Upper lobe of left lung (tissue), 6 donors: ENCODE results near the gene RHOB. TPM values are rescaled to one million over a fixed set of nuclear protein-coding genes. Genes with fewer than 3 reads are reported as not detected.

Source experiments
- ATAC-seq, 2 donors: fragments of 200-7000 bp; cut with Tn5 transposase; one replicate each; pipeline ENCODE4 v1.9.1; 2022; ENCODE audit warnings: mild to moderate bottlenecking in 2 of 2, moderate library complexity in 2 of 2; ENCODE audit not compliant: low FRiP score in 2 of 2
- DNase-seq, 2 donors: peaks; one replicate each; pipeline ENCODE4 v3.0.0-alpha.2; 2019 to 2020
- H3K27ac ChIP-seq, 4 donors: fragments of 200-600 bp; sonication (generic); one replicate each; pipeline ENCODE4 v1.5.1; 2016 to 2019
- H3K27me3 ChIP-seq, 4 donors: fragments of 200-600 bp; sonication (generic); one replicate each; pipeline ENCODE4 v1.5.1; 2017 to 2019
- H3K36me3 ChIP-seq, 4 donors: fragments of 200-600 bp; sonication (generic); one replicate each; pipeline ENCODE4 v1.5.1; 2016 to 2019
- H3K4me1 ChIP-seq, 4 donors: fragments of 200-600 bp; sonication (generic); one replicate each; pipeline ENCODE4 v1.5.1; 2018 to 2019
- H3K4me3 ChIP-seq, 4 donors: fragments of 200-600 bp; sonication (generic); one replicate each; pipeline ENCODE4 v1.5.1; 2017 to 2019; ENCODE audit warnings: mild to moderate bottlenecking in 2 of 4, moderate library complexity in 1 of 4
- H3K9me3 ChIP-seq, 4 donors: fragments of 200-600 bp; sonication (generic); one replicate each; pipeline ENCODE4 v1.5.1; 2018 to 2019
- EP300 ChIP-seq, 4 donors: sonication (generic); formaldehyde crosslinking; IDR thresholded peaks; one replicate each; pipeline ENCODE4 v1.5.1; 2017; ENCODE audit warnings: antibody characterized with exemption in 4 of 4, control low read depth in 2 of 4
- POLR2A ChIP-seq, 4 donors: fragments of 450-650 bp; IDR thresholded peaks; one replicate each; pipeline ENCODE4 v1.5.1; 2016 to 2017; ENCODE audit warnings: antibody characterized with exemption in 4 of 4, mild to moderate bottlenecking in 2 of 4
- POLR2AphosphoS5 ChIP-seq, 2 donors: sonication (generic); formaldehyde crosslinking; IDR thresholded peaks; one replicate each; pipeline ENCODE4 v1.5.1; 2017; ENCODE audit warnings: antibody characterized with exemption in 2 of 2
- WGBS, 2 donors: methylation state at CpG; one replicate each; pipeline ENCODE4 v1.1.5; 2017 to 2018; 5-methylcytosine and 5-hydroxymethylcytosine counted together
- total RNA-seq, 6 donors: library from RNA; depleted of rRNA in 4 of 6; stranded (reverse); fragments of >200 nt in 4 of 6; gene quantifications; one replicate each; pipeline versions ENCODE4 v1.1.0 to v1.2.1, GENCODE V29; 2016 to 2021
- TF ChIP-seq, protein P1 (sequence below), 6 experiments: fragments of 450-650 bp in 4 of 6; fragments of 200-600 bp in 2 of 6; sonication (generic) in 2 of 6; IDR thresholded peaks; one replicate each; pipeline ENCODE4 v1.5.1; 2016 to 2019; ENCODE audit warnings: antibody characterized with exemption in 6 of 6
- donor health status: DM: no; HTN: no; CAD: no; lungs with moderate emphysema.
- donor health status: DM: no; HTN: yes; CAD: no; lungs with severe emphysema.

Gene RHOB
- total RNA-seq, 6 donors from 2014 or later, result 193 to 583 (median 336) TPM

DNA sequence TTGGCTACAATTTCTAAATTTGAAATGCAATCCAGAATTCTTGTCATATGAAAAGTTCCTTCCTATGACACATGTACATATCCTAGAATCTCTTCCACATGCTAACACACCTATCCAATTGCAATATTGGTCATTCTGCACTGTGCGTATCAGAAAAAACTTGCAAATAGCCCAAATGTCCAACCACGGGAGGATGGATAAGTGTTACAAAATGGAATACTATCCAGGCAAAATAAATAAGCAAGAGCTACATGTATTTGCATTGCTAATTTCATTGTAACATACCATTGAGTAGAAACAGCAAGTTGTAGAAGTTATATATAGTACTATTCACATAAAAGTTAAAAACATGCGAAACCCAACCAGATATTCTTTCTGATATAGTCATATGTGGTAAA, 15.6 kb upstream of the RHOB start:
- Histone ChIP-seq H3K27ac (no peak overlapping the region), H3K4me1 (peaks cover 6 to 20% (median 11%) of the 10 kb centered on the region in 4 donors), H3K27me3 (no peaks in the 10 kb centered on the region), H3K4me3 (no peak overlapping the region), H3K9me3 (no peaks in the 10 kb centered on the region), H3K36me3 (no peaks in the 10 kb centered on the region)
- no peak for ATAC-seq
- 97% methylated on average over 3 of the region's 3 CpGs for WGBS, 2 donors
- DNase-seq, result no peak
- no peak for TF ChIP-seq POLR2AphosphoS5 (IDR thresholded peaks at IDR 0.05)
- TF ChIP-seq, protein P1, sequence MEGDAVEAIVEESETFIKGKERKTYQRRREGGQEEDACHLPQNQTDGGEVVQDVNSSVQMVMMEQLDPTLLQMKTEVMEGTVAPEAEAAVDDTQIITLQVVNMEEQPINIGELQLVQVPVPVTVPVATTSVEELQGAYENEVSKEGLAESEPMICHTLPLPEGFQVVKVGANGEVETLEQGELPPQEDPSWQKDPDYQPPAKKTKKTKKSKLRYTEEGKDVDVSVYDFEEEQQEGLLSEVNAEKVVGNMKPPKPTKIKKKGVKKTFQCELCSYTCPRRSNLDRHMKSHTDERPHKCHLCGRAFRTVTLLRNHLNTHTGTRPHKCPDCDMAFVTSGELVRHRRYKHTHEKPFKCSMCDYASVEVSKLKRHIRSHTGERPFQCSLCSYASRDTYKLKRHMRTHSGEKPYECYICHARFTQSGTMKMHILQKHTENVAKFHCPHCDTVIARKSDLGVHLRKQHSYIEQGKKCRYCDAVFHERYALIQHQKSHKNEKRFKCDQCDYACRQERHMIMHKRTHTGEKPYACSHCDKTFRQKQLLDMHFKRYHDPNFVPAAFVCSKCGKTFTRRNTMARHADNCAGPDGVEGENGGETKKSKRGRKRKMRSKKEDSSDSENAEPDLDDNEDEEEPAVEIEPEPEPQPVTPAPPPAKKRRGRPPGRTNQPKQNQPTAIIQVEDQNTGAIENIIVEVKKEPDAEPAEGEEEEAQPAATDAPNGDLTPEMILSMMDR (IDR thresholded peaks at IDR 0.05), result no peak
- TF ChIP-seq POLR2A (IDR thresholded peaks at IDR 0.05), result no peak
- no peak for TF ChIP-seq EP300 (IDR thresholded peaks at IDR 0.05)

DNA sequence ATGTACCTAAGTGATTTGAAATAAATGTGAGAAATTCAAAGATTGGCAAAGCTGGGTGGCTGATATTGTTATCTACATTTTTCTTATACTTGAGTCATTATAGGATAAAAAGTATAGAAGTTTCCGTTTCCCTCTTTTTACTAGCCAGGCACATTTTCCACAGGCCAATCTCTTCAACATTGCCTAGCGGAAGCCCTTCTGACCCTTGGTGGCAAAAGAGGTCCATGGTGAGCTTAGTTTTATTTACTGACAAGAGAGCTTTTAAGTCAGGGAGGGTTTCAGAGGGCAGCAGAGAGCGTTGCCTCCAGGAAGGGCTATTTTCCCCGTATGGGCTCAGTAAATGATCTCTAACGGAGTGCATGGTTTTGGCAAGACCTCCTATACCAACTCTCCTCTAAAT, 15.1 kb upstream of the RHOB start:
- Histone ChIP-seq H3K4me3 (no peak overlapping the region), H3K36me3 (no peaks in the 10 kb centered on the region), H3K9me3 (no peaks in the 10 kb centered on the region), H3K4me1 (peaks cover 6 to 20% (median 11%) of the 10 kb centered on the region in 4 donors), H3K27ac (no peak overlapping the region), H3K27me3 (no peaks in the 10 kb centered on the region)
- WGBS, 2 donors, result 83 to 89% methylated on average over 5 of the region's 5 CpGs
- no peak for TF ChIP-seq EP300 (IDR thresholded peaks at IDR 0.05)
- TF ChIP-seq POLR2A (IDR thresholded peaks at IDR 0.05), result no peak
- TF ChIP-seq, protein P1 (IDR thresholded peaks at IDR 0.05), result no peak
- TF ChIP-seq POLR2AphosphoS5 (IDR thresholded peaks at IDR 0.05), result no peak
- ATAC-seq (no peak), DNase-seq (no peak)

- H3K4me3 ChIP-seq, result no peak overlapping the region
- WGBS, 2 donors, result 77 to 78% methylated on average over 5 of the region's 5 CpGs
- no peak overlapping the region for H3K27ac ChIP-seq
- H3K27me3 ChIP-seq, result no peaks in the 10 kb centered on the region
- no peak for ATAC-seq
- peaks cover 7 to 20% (median 11%) of the 10 kb centered on the region in 4 donors for H3K4me1 ChIP-seq
- peak in 1 of 2 donors; percentile 20 for DNase-seq
- H3K9me3 ChIP-seq, result no peaks in the 10 kb centered on the region
- no peak for TF ChIP-seq EP300 (IDR thresholded peaks at IDR 0.05)
- TF ChIP-seq POLR2A (IDR thresholded peaks at IDR 0.05), result no peak
- no peak for TF ChIP-seq POLR2AphosphoS5 (IDR thresholded peaks at IDR 0.05)
- TF ChIP-seq, protein P1 (IDR thresholded peaks at IDR 0.05), result no peak
- H3K36me3 ChIP-seq, result no peaks in the 10 kb centered on the region
Observed at GRCh38 chr2:20432714-20433113, 14.2 kb upstream of the RHOB start.

DNA sequence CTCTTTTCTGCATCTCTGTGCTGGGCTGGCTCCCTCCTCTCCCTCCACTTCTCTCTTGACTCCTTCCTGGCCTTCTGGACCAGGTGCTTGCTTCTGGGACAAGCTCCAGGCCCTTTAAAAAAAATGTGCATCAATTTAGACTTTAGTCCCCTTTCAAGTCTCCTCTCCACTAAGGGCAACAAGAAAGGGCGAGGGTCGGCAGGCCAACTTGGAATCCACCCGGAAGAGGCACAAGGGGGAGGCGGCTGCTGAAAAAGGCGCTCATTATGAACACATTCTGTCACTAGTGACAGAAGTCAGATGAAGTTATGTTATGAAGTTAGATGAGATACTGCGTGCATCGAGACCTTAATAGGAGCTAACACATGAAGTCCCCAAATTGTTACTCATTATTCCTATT, 13.6 kb upstream of the RHOB start:
- Histone ChIP-seq H3K27me3 (no peaks in the 10 kb centered on the region), H3K27ac (no peak overlapping the region), H3K4me1 (peaks cover 12 to 23% (median 15%) of the 10 kb centered on the region in 4 donors), H3K4me3 (no peak overlapping the region), H3K36me3 (no peaks in the 10 kb centered on the region), H3K9me3 (no peaks in the 10 kb centered on the region)
- ATAC-seq (no peak), DNase-seq (peak in 1 of 2 donors; percentile 8)
- WGBS, 2 donors, result 91 to 94% methylated on average over 7 of the region's 7 CpGs
- TF ChIP-seq EP300 (IDR thresholded peaks at IDR 0.05), result no peak
- TF ChIP-seq, protein P1 (IDR thresholded peaks at IDR 0.05), result no peak
- no peak for TF ChIP-seq POLR2AphosphoS5 (IDR thresholded peaks at IDR 0.05)
- TF ChIP-seq POLR2A (IDR thresholded peaks at IDR 0.05), result no peak

DNA sequence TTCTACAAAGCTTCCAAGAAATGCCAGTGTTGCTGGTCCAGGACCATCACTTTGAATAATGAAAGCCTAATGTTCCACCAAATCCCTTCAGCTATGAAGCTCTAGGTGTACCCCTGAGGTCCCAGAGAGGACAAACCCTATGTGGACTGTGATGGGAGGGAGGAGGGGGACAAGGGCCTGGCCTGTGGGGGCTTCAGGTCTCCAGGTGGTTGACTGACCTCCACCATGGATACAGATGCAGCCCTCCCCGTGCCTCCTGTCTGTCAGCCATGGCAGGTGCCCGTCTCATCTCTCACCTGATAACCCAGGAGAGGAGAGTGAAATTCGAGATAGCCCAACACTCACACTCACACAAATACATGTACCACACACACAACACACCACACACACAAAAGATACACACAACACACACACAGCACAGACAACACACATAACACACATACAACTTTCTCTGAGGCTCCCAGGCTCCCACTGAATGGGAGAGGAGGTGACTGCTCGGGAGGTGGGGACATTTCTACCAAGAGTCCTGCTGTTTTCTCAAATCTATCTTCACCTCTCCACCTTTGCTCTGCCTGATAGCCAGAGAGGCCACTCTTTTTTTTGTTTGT, 12.8 kb upstream of the RHOB start:
- 91 to 98% methylated on average over 3 to 4 of the region's 4 CpGs for WGBS, 2 donors
- ATAC-seq, result no peak
- Histone ChIP-seq H3K4me3 (no peak overlapping the region), H3K9me3 (no peaks in the 10 kb centered on the region), H3K36me3 (no peaks in the 10 kb centered on the region), H3K27me3 (no peaks in the 10 kb centered on the region), H3K4me1 (peaks cover 20 to 24% (median 21%) of the 10 kb centered on the region in 4 donors), H3K27ac (no peak overlapping the region)
- no peak for TF ChIP-seq POLR2AphosphoS5 (IDR thresholded peaks at IDR 0.05)
- TF ChIP-seq EP300 (IDR thresholded peaks at IDR 0.05), result no peak
- TF ChIP-seq, protein P1 (IDR thresholded peaks at IDR 0.05), result no peak
- no peak for TF ChIP-seq POLR2A (IDR thresholded peaks at IDR 0.05)
- DNase-seq, result peak in 1 of 2 donors; percentile 11
